ENCODE results near the gene DUS1L. TPM values are rescaled to one million over a fixed set of nuclear protein-coding genes. Genes with fewer than 3 reads are reported as not detected.
A peak's percentile ranks its signal among the peaks of the same experiment; 100 is the strongest.

DUS1L gene
- total RNA-seq, 1 experiment from 2014 or later = 129 TPM

DNA sequence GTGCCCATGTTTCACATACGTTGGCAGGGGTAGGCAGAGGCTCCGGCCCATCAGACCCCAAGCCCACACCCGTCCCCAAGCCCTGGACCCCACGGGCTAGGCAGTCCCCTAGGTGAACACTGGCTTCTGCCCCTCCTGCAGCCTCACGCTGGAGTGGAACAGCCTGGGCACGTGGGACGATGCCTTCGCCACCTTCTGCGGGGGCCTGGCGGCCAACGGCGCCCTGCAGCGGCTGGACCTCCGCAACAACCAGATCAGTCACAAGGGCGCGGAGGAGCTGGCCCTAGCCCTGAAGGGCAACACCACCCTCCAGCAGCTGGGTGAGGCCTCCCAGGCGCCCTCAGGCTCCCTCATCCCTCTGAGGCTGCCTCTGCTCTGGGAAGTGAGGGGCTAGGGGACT is 40.7 kb downstream of the DUS1L start:
- Histone ChIP-seq H3K36me3 (ENCODE audit: control insufficient read depth, insufficient read depth, low read length) (peaks cover 2% of the 10 kb centered on the region; the same call in 1 of the 2 replicates), H3K27me3 (replicated peaks; ENCODE audit: control insufficient read depth, insufficient read depth, low read length) (no peaks in the 10 kb centered on the region), H3K4me1 (peaks cover 15% of the 10 kb centered on the region), H3K4me3 (ENCODE audit: low read depth, low read length) (no peak overlapping the region), H3K9me3 (no peaks in the 10 kb centered on the region)
- ChIA-PET CTCF (no interaction called here), POLR2A (interaction anchor here (0.5 kb wide), 1 partner anchor 72 kb away, joined by 4 read pairs; no protein-coding TSS in a partner anchor)
- Mint-ChIP-seq H3K4me3 (ENCODE audit: unreplicated experiment) (no peak overlapping the region), H3K9me3 (ENCODE audit: unreplicated experiment) (no peaks in the 10 kb centered on the region), H3K27ac (ENCODE audit: unreplicated experiment) (no peak overlapping the region), H3K27me3 (ENCODE audit: insufficient read depth, unreplicated experiment) (no peaks in the 10 kb centered on the region), H3K4me1 (ENCODE audit: low read depth, unreplicated experiment) (peaks cover 11% of the 10 kb centered on the region), H3K36me3 (ENCODE audit: insufficient read depth, unreplicated experiment) (peaks cover 59% of the 10 kb centered on the region)
- intact Hi-C loops (cut with micrococcal nuclease; ENCODE audit: unreplicated experiment) = loop anchor here (5.0 kb wide), 2 partner anchors 98 to 153 kb away; partner anchors contain the start of genes ARHGDIA and MAFG
- BruUV-seq (replicated peaks) = no TSS peak
- no peak for TF ChIP-seq CTCF (IDR thresholded peaks at IDR 0.05; ENCODE audit: insufficient read depth in 1 of 2, low read depth in 1 of 2, low read length in 1 of 2, severe bottlenecking in 1 of 2, unreplicated experiment in 1 of 2)
- no peak for DNase-seq

- Histone ChIP-seq H3K36me3 (ENCODE audit: control insufficient read depth, insufficient read depth, low read length) (peaks cover 2% of the 10 kb centered on the region), H3K27me3 (replicated peaks; ENCODE audit: control insufficient read depth, insufficient read depth, low read length) (no peaks in the 10 kb centered on the region), H3K4me1 (peaks cover 15% of the 10 kb centered on the region), H3K9me3 (no peaks in the 10 kb centered on the region), H3K4me3 (ENCODE audit: low read depth, low read length) (peak overlapping the region; percentile 80)
- ChIA-PET POLR2A (interaction anchor here (0.6 to 2.9 kb wide), 9 partner anchors 8 to 1877 kb away, joined by 3 to 51 read pairs (median 8); partner anchors contain the start of genes DCXR, FASN, MAFG and RAC3), CTCF (interaction anchor here (0.6 to 5.0 kb wide), 12 partner anchors 7 to 186 kb away, joined by 3 to 92 read pairs (median 7); partner anchors contain the start of genes DCXR, NOTUM and RAC3)
- Mint-ChIP-seq H3K4me3 (ENCODE audit: unreplicated experiment) (peak overlapping the region; percentile 83), H3K27me3 (ENCODE audit: insufficient read depth, unreplicated experiment) (no peaks in the 10 kb centered on the region), H3K36me3 (ENCODE audit: insufficient read depth, unreplicated experiment) (peaks cover 54% of the 10 kb centered on the region), H3K4me1 (ENCODE audit: low read depth, unreplicated experiment) (peaks cover 6% of the 10 kb centered on the region), H3K9me3 (ENCODE audit: unreplicated experiment) (no peaks in the 10 kb centered on the region), H3K27ac (ENCODE audit: unreplicated experiment) (peak overlapping the region; percentile 59)
- peak in 1 of 2 experiments; percentile 52 for DNase-seq
- TF ChIP-seq CTCF (IDR thresholded peaks at IDR 0.05; ENCODE audit: insufficient read depth in 1 of 2, low read depth in 1 of 2, low read length in 1 of 2, severe bottlenecking in 1 of 2, unreplicated experiment in 1 of 2) = no peak
- intact Hi-C loops (cut with micrococcal nuclease; ENCODE audit: unreplicated experiment) = loop anchor here (1.0 to 5.0 kb wide), 3 partner anchors 46 to 151 kb away; partner anchors contain the start of genes ARHGDIA, ASPSCR1 and MAFG
- BruUV-seq (replicated peaks) = no TSS peak
Measured at GRCh38 chr17:82023447-82024241, 42.0 kb downstream of the DUS1L start.

GRCh38 chr17:82022981-82023446 is 42.6 kb downstream of the DUS1L start, which contains the start of gene LRRC45:
LRRC45 (plus strand) TSS chr17:82023305; CDS start chr17:82023644, 339 bp downstream.
- Histone ChIP-seq H3K36me3 (ENCODE audit: control insufficient read depth, insufficient read depth, low read length) (peaks cover 2% of the 10 kb centered on the region), H3K27me3 (replicated peaks; ENCODE audit: control insufficient read depth, insufficient read depth, low read length) (no peaks in the 10 kb centered on the region), H3K4me1 (peaks cover 15% of the 10 kb centered on the region), H3K4me3 (ENCODE audit: low read depth, low read length) (peak within 1 kb of the TSS; percentile 85), H3K9me3 (no peaks in the 10 kb centered on the region)
- intact Hi-C loops (cut with micrococcal nuclease; ENCODE audit: unreplicated experiment) = loop anchor here (1.0 to 5.0 kb wide), 3 partner anchors 46 to 151 kb away; partner anchors contain the start of genes ARHGDIA, ASPSCR1 and MAFG
- ChIA-PET CTCF (interaction anchor here (0.6 to 5.0 kb wide), 14 partner anchors 8 to 186 kb away, joined by 3 to 92 read pairs (median 6); partner anchors contain the start of genes DCXR, NOTUM and RAC3), POLR2A (interaction anchor here (0.6 to 2.9 kb wide), 13 partner anchors 9 to 1877 kb away, joined by 3 to 51 read pairs (median 8); partner anchors contain the start of genes DCXR, FASN, GPS1 and MAFG)
- BruUV-seq (replicated peaks) = no TSS peak
- peaks cover 6% of the 10 kb centered on the region for H3K4me1 Mint-ChIP-seq (ENCODE audit: low read depth, unreplicated experiment)
- peak; percentile 100 for DNase-seq
- H3K36me3 Mint-ChIP-seq (ENCODE audit: insufficient read depth, unreplicated experiment) = peaks cover 58% of the 10 kb centered on the region
- H3K4me3 Mint-ChIP-seq (ENCODE audit: unreplicated experiment) = peak within 1 kb of the TSS; percentile 83
- peak within 1 kb of the TSS; percentile 59 for H3K27ac Mint-ChIP-seq (ENCODE audit: unreplicated experiment)
- no peaks in the 10 kb centered on the region for H3K9me3 Mint-ChIP-seq (ENCODE audit: unreplicated experiment)
- TF ChIP-seq CTCF (IDR thresholded peaks at IDR 0.05; ENCODE audit: insufficient read depth in 1 of 2, low read depth in 1 of 2, low read length in 1 of 2, severe bottlenecking in 1 of 2, unreplicated experiment in 1 of 2) = no peak
- H3K27me3 Mint-ChIP-seq (ENCODE audit: insufficient read depth, unreplicated experiment) = no peaks in the 10 kb centered on the region
